ENCODE data around the gene MACROD1.
A peak's percentile ranks its signal among the peaks of the same experiment; 100 is the strongest.
"Not testable (repeated sequence)": the region's sequence is repeated elsewhere in the genome, so short reads cannot be mapped to it uniquely, and the experiment has no call there.

Gene MACROD1

GRCh38 chr11:64170419-64170818 lies 4.5 kb upstream of the MACROD1 start:
- Histone ChIP-seq H3K4me1 (ENCODE audit: control insufficient read depth, insufficient read depth, low read length, poor library complexity, severe bottlenecking) (peaks cover 7% of the 10 kb centered on the region), H3K27ac (ENCODE audit: insufficient read depth, low read length, poor library complexity, severe bottlenecking) (no peak overlapping the region), H3K27me3 (replicated peaks; ENCODE audit: control insufficient read depth, insufficient read depth, low read length, poor library complexity, severe bottlenecking) (no peaks in the 10 kb centered on the region), H3K4me3 (ENCODE audit: insufficient read depth, low read depth, low read length, poor library complexity, severe bottlenecking) (no peak overlapping the region), H3K36me3 (ENCODE audit: control insufficient read depth, insufficient read depth, low read length) (no peaks in the 10 kb centered on the region), H3K9me3 (ENCODE audit: control insufficient read depth, low read length) (no peaks in the 10 kb centered on the region)
- DNase-seq = no peak

- Histone ChIP-seq H3K4me3 (ENCODE audit: insufficient read depth, low read depth, low read length, poor library complexity, severe bottlenecking) (peak overlapping the region; percentile 83), H3K27ac (ENCODE audit: insufficient read depth, low read length, poor library complexity, severe bottlenecking) (peak overlapping the region; percentile 32)
These were observed 452 bp downstream of the MACROD1 start for GRCh38 chr11:64165481-64165841.

GRCh38 chr11:64164392-64165312 lies 1.3 kb downstream of the MACROD1 start:
- H3K4me1 ChIP-seq (ENCODE audit: control insufficient read depth, insufficient read depth, low read length, poor library complexity, severe bottlenecking) = peaks cover 11% of the 10 kb centered on the region
- DNase-seq = no peak

More at GRCh38 chr11:64165481-64165841, 452 bp downstream of the MACROD1 start:
- no peaks in the 10 kb centered on the region for H3K9me3 ChIP-seq (ENCODE audit: control insufficient read depth, low read length)
- no peak for DNase-seq
- no peaks in the 10 kb centered on the region for H3K27me3 ChIP-seq (replicated peaks; ENCODE audit: control insufficient read depth, insufficient read depth, low read length, poor library complexity, severe bottlenecking)
- peaks cover 11% of the 10 kb centered on the region for H3K4me1 ChIP-seq (ENCODE audit: control insufficient read depth, insufficient read depth, low read length, poor library complexity, severe bottlenecking)
- H3K36me3 ChIP-seq (ENCODE audit: control insufficient read depth, insufficient read depth, low read length) = no peaks in the 10 kb centered on the region

GRCh38 chr11:64163951-64164350 lies 2.0 kb downstream of the MACROD1 start:
- no peak overlapping the region for H3K27ac ChIP-seq (ENCODE audit: insufficient read depth, low read length, poor library complexity, severe bottlenecking)
- H3K4me3 ChIP-seq (ENCODE audit: insufficient read depth, low read depth, low read length, poor library complexity, severe bottlenecking) = no peak overlapping the region
- peaks cover 11% of the 10 kb centered on the region for H3K4me1 ChIP-seq (ENCODE audit: control insufficient read depth, insufficient read depth, low read length, poor library complexity, severe bottlenecking)
- H3K9me3 ChIP-seq (ENCODE audit: control insufficient read depth, low read length) = no peaks in the 10 kb centered on the region
- DNase-seq = no peak
- no peaks in the 10 kb centered on the region for H3K27me3 ChIP-seq (replicated peaks; ENCODE audit: control insufficient read depth, insufficient read depth, low read length, poor library complexity, severe bottlenecking)
- no peaks in the 10 kb centered on the region for H3K36me3 ChIP-seq (ENCODE audit: control insufficient read depth, insufficient read depth, low read length)

More at GRCh38 chr11:64164392-64165312, 1.3 kb downstream of the MACROD1 start:
- Histone ChIP-seq H3K27me3 (replicated peaks; ENCODE audit: control insufficient read depth, insufficient read depth, low read length, poor library complexity, severe bottlenecking) (no peaks in the 10 kb centered on the region), H3K4me3 (ENCODE audit: insufficient read depth, low read depth, low read length, poor library complexity, severe bottlenecking) (no peak overlapping the region), H3K27ac (ENCODE audit: insufficient read depth, low read length, poor library complexity, severe bottlenecking) (no peak overlapping the region), H3K9me3 (ENCODE audit: control insufficient read depth, low read length) (no peaks in the 10 kb centered on the region), H3K36me3 (ENCODE audit: control insufficient read depth, insufficient read depth, low read length) (no peaks in the 10 kb centered on the region)

GRCh38 chr11:64162769-64163168 lies 3.1 kb downstream of the MACROD1 start:
- not testable (repeated sequence) for H3K27ac ChIP-seq (ENCODE audit: insufficient read depth, low read length, poor library complexity, severe bottlenecking); DNase-seq; H3K36me3 ChIP-seq (ENCODE audit: control insufficient read depth, insufficient read depth, low read length); H3K27me3 ChIP-seq (replicated peaks; ENCODE audit: control insufficient read depth, insufficient read depth, low read length, poor library complexity, severe bottlenecking); H3K9me3 ChIP-seq (ENCODE audit: control insufficient read depth, low read length); H3K4me3 ChIP-seq (ENCODE audit: insufficient read depth, low read depth, low read length, poor library complexity, severe bottlenecking)
- peaks cover 11% of the 10 kb centered on the region for H3K4me1 ChIP-seq (ENCODE audit: control insufficient read depth, insufficient read depth, low read length, poor library complexity, severe bottlenecking)

- DNase-seq = no peak
- peaks cover 5% of the 10 kb centered on the region for H3K4me1 ChIP-seq (ENCODE audit: control insufficient read depth, insufficient read depth, low read length, poor library complexity, severe bottlenecking)
- no peaks in the 10 kb centered on the region for H3K27me3 ChIP-seq (replicated peaks; ENCODE audit: control insufficient read depth, insufficient read depth, low read length, poor library complexity, severe bottlenecking)
- no peak overlapping the region for H3K4me3 ChIP-seq (ENCODE audit: insufficient read depth, low read depth, low read length, poor library complexity, severe bottlenecking)
- H3K36me3 ChIP-seq (ENCODE audit: control insufficient read depth, insufficient read depth, low read length) = no peaks in the 10 kb centered on the region
- H3K9me3 ChIP-seq (ENCODE audit: control insufficient read depth, low read length) = no peaks in the 10 kb centered on the region
- H3K27ac ChIP-seq (ENCODE audit: insufficient read depth, low read length, poor library complexity, severe bottlenecking) = no peak overlapping the region
These were observed 4.9 kb downstream of the MACROD1 start for GRCh38 chr11:64161037-64161436.

- DNase-seq = no peak
- no peaks in the 10 kb centered on the region for H3K9me3 ChIP-seq (ENCODE audit: control insufficient read depth, low read length)
- no peak overlapping the region for H3K27ac ChIP-seq (ENCODE audit: insufficient read depth, low read length, poor library complexity, severe bottlenecking)
- H3K4me1 ChIP-seq (ENCODE audit: control insufficient read depth, insufficient read depth, low read length, poor library complexity, severe bottlenecking) = peaks cover 5% of the 10 kb centered on the region
- H3K36me3 ChIP-seq (ENCODE audit: control insufficient read depth, insufficient read depth, low read length) = no peaks in the 10 kb centered on the region
- no peaks in the 10 kb centered on the region for H3K27me3 ChIP-seq (replicated peaks; ENCODE audit: control insufficient read depth, insufficient read depth, low read length, poor library complexity, severe bottlenecking)
- H3K4me3 ChIP-seq (ENCODE audit: insufficient read depth, low read depth, low read length, poor library complexity, severe bottlenecking) = no peak overlapping the region
These were observed 8.1 kb downstream of the MACROD1 start for GRCh38 chr11:64157631-64158394.

- no peaks in the 10 kb centered on the region for H3K9me3 ChIP-seq (ENCODE audit: control insufficient read depth, low read length)
- H3K4me1 ChIP-seq (ENCODE audit: control insufficient read depth, insufficient read depth, low read length, poor library complexity, severe bottlenecking) = peaks cover 5% of the 10 kb centered on the region
- H3K27ac ChIP-seq (ENCODE audit: insufficient read depth, low read length, poor library complexity, severe bottlenecking) = no peak overlapping the region
These were observed 9.5 kb downstream of the MACROD1 start for GRCh38 chr11:64156235-64157011.

GRCh38 chr11:64153812-64154211 lies 12.1 kb downstream of the MACROD1 start:
- Histone ChIP-seq H3K4me1 (ENCODE audit: control insufficient read depth, insufficient read depth, low read length, poor library complexity, severe bottlenecking) (peaks cover 5% of the 10 kb centered on the region), H3K36me3 (ENCODE audit: control insufficient read depth, insufficient read depth, low read length) (no peaks in the 10 kb centered on the region), H3K4me3 (ENCODE audit: insufficient read depth, low read depth, low read length, poor library complexity, severe bottlenecking) (no peak overlapping the region), H3K27ac (ENCODE audit: insufficient read depth, low read length, poor library complexity, severe bottlenecking) (no peak overlapping the region), H3K27me3 (replicated peaks; ENCODE audit: control insufficient read depth, insufficient read depth, low read length, poor library complexity, severe bottlenecking) (no peaks in the 10 kb centered on the region), H3K9me3 (ENCODE audit: control insufficient read depth, low read length) (no peaks in the 10 kb centered on the region)
- no peak for DNase-seq

More at GRCh38 chr11:64156235-64157011, 9.5 kb downstream of the MACROD1 start:
- no peak for DNase-seq
- Histone ChIP-seq H3K4me3 (ENCODE audit: insufficient read depth, low read depth, low read length, poor library complexity, severe bottlenecking) (no peak overlapping the region), H3K36me3 (ENCODE audit: control insufficient read depth, insufficient read depth, low read length) (no peaks in the 10 kb centered on the region), H3K27me3 (replicated peaks; ENCODE audit: control insufficient read depth, insufficient read depth, low read length, poor library complexity, severe bottlenecking) (no peaks in the 10 kb centered on the region)

Data from effector memory CD4-positive, alpha-beta T cell (primary cell).